M059J (cell line): ENCODE measurements around the gene YY1. TPM values are rescaled to one million over a fixed set of nuclear protein-coding genes. Genes with fewer than 3 reads are reported as not detected.
"Not testable (repeated sequence)": the region's sequence is repeated elsewhere in the genome, so short reads cannot be mapped to it uniquely, and the experiment has no call there.

Source experiments
- DNase-seq: peaks from one replicate; pipeline ENCODE4 v3.0.0-alpha.2; 2012; ENCODE audit warnings: low read depth
- total RNA-seq: library from RNA; depleted of rRNA; stranded (reverse); fragments of >200 nt; shearing (Covaris generic); gene quantifications from 2 replicates; pipeline ENCODE4 v1.2.3, GENCODE V29; 2014

Gene YY1
- total RNA-seq, 1 experiment from 2014 or later, result 39.5 TPM

GRCh38 chr14:100243020-100243419 is 4.1 kb downstream of the YY1 start:
- DNase-seq, result no peak

GRCh38 chr14:100246809-100247428 is 8.0 kb downstream of the YY1 start:
- DNase-seq, result peak; percentile 58

- no peak for DNase-seq
These were observed 12.0 kb downstream of the YY1 start for GRCh38 chr14:100250732-100251465.

- DNase-seq, result no peak
These were observed 13.7 kb downstream of the YY1 start for GRCh38 chr14:100252684-100253083.

- DNase-seq, result no peak
These were observed 17.5 kb downstream of the YY1 start for GRCh38 chr14:100256339-100256895.

GRCh38 chr14:100261621-100262020 is 22.7 kb downstream of the YY1 start:
- DNase-seq, result no peak

- no peak for DNase-seq
These were observed 23.6 kb downstream of the YY1 start for GRCh38 chr14:100262545-100262944.

GRCh38 chr14:100263141-100263540 is 24.2 kb downstream of the YY1 start:
- peak; percentile 65 for DNase-seq

GRCh38 chr14:100267990-100268389 is 29.0 kb downstream of the YY1 start:
- no peak for DNase-seq

- DNase-seq, result no peak
These were observed 29.8 kb downstream of the YY1 start for GRCh38 chr14:100268591-100269207.

GRCh38 chr14:100271247-100271939 is 32.4 kb downstream of the YY1 start:
- DNase-seq, result peak; percentile 23

GRCh38 chr14:100274250-100274649 is 35.3 kb downstream of the YY1 start:
- no peak for DNase-seq

- no peak for DNase-seq
These were observed 36.3 kb downstream of the YY1 start for GRCh38 chr14:100275214-100275613.

GRCh38 chr14:100278702-100279101 is 39.8 kb downstream of the YY1 start:
- DNase-seq, result peak; percentile 72

GRCh38 chr14:100279133-100279532 is 40.2 kb downstream of the YY1 start:
- no peak for DNase-seq

- DNase-seq, result no peak
These were observed 40.6 kb downstream of the YY1 start for GRCh38 chr14:100279563-100279962.

- peak; percentile 42 for DNase-seq
These were observed 42.5 kb downstream of the YY1 start for GRCh38 chr14:100281286-100282082.

- no peak for DNase-seq
These were observed 43.1 kb downstream of the YY1 start for GRCh38 chr14:100282083-100282350.

- peak; percentile 55 for DNase-seq
These were observed 43.9 kb downstream of the YY1 start for GRCh38 chr14:100282766-100283419.

- DNase-seq, result not testable (repeated sequence)
These were observed 44.5 kb downstream of the YY1 start for GRCh38 chr14:100283436-100283835.
